ENCODE data around the gene NXPH1.

- TF ChIP-seq CTCF (IDR thresholded peaks at IDR 0.05) (no peak), POLR2A (IDR thresholded peaks at IDR 0.05) (no peak)
Observed at GRCh38 chr7:8761731-8762130, 328.3 kb downstream of the NXPH1 start.
